LNCAP (cell line): ENCODE measurements around the gene SYNPO2L.

Source experiments
- TF ChIP-seq, protein P1 (sequence below): fragments of 450-650 bp; IDR thresholded peaks from 2 replicates; pipeline ENCODE4 v1.5.1; 2017; ENCODE audit warnings: mild to moderate bottlenecking

SYNPO2L gene

DNA sequence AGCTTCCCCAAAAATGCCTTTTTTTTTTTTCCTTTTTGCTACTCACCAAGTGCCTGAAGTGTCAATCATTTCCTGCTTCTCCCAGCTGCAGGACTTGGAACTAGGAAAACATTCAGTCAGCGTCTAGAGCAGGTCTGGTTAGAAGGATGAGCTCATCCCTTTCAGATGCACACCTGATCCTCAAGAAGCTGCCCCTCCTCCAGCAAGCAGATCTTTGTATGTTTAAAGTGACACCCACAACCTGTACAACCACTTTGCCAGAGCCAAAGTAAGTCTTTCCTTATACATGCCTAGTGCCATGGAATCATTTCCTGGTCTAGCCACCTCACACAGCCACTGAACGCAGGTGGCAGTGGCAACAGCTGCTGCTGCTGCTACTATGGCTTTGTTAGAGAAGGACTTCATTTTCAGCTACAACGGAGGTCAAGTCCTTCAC, 54.3 kb downstream of the SYNPO2L start:
- TF ChIP-seq, protein P1, sequence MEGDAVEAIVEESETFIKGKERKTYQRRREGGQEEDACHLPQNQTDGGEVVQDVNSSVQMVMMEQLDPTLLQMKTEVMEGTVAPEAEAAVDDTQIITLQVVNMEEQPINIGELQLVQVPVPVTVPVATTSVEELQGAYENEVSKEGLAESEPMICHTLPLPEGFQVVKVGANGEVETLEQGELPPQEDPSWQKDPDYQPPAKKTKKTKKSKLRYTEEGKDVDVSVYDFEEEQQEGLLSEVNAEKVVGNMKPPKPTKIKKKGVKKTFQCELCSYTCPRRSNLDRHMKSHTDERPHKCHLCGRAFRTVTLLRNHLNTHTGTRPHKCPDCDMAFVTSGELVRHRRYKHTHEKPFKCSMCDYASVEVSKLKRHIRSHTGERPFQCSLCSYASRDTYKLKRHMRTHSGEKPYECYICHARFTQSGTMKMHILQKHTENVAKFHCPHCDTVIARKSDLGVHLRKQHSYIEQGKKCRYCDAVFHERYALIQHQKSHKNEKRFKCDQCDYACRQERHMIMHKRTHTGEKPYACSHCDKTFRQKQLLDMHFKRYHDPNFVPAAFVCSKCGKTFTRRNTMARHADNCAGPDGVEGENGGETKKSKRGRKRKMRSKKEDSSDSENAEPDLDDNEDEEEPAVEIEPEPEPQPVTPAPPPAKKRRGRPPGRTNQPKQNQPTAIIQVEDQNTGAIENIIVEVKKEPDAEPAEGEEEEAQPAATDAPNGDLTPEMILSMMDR: no peak

DNA sequence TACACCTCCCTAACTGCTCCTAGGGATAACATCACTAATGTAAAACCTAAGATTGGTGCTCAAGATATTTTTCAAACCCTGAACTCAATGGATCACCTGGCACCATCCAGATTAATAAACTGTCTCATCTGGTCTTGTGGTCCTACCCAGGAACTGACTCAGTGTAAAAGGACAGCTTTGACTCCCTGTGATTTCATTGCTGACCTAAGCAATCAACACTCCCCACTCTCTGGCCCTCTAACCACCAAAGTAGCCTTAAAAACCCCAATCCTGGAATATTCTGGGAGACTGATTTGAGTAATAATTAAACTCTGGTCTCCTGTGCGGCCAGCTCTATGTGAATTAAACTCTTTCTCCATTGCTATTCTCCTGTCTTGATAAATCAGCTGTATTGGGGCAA, 58.5 kb downstream of the SYNPO2L start:
- TF ChIP-seq, protein P1: no peak
